ENCODE data around the gene THRB. TPM values are rescaled to one million over a fixed set of nuclear protein-coding genes. Genes with fewer than 3 reads are reported as not detected.

Gene THRB
- total and polyA plus RNA-seq, 9 of the 15 experiments (the other 6 are each of a cell fraction or from before 2014, with no cell fraction given) = 1.7 to 14.9 (median 6.9) TPM

- ChIA-PET CTCF (ENCODE audit: low intra/inter-chr PET ratio) (no interaction called here), POLR2A (no interaction called here)
- BruUV-seq (replicated peaks) = no TSS peak
- Histone ChIP-seq H3K4me2 (ENCODE audit: insufficient read depth, low read length) (no peak overlapping the region), H3K79me2 (ENCODE audit: control insufficient read depth, insufficient read depth, low read length) (no peaks in the 10 kb centered on the region), H3K9me3 (replicated peaks; ENCODE audit: control insufficient read depth, insufficient read depth, low read depth, low read length) (no peaks in the 10 kb centered on the region), H3K4me1 (replicated peaks in 1 of 2; ENCODE audit: control insufficient read depth in 2 of 2, insufficient read depth in 2 of 2, low read length in 2 of 2) (no peaks in the 10 kb centered on the region), H2AFZ (ENCODE audit: low read depth, low read length) (no peak overlapping the region), H3K9ac (ENCODE audit: insufficient read depth in 1 of 2, low read depth in 2 of 2, low read length in 2 of 2) (no peak overlapping the region), H3K27ac (ENCODE audit: extremely low read depth, low read depth, low read length) (no peak overlapping the region), H3K4me3 (no peak overlapping the region), H4K20me1 (replicated peaks; ENCODE audit: control insufficient read depth, insufficient read depth, low read length) (no peaks in the 10 kb centered on the region), H3K9me1 (ENCODE audit: control insufficient read depth, insufficient read depth, low read length) (no peaks in the 10 kb centered on the region), H3K27me3 (ENCODE audit: control insufficient read depth in 2 of 2, insufficient read depth in 2 of 2, low read length in 2 of 2) (no peaks in the 10 kb centered on the region), H3K36me3 (ENCODE audit: control insufficient read depth, insufficient read depth, low read length) (no peaks in the 10 kb centered on the region)
- ATAC-seq = no peak
- in situ Hi-C loops (cut with MboI) = no loop called here
- DNase-seq (ENCODE audit: extremely low read depth in 1 of 4, low spot score in 3 of 4) = no peak
- intact Hi-C loops (cut with micrococcal nuclease) = no loop called here
- TF ChIP-seq TCFL5 (CRISPR knock-in tag; conservative IDR thresholded peaks at IDR 0.05) (no peak), PRPF4 (IDR thresholded peaks at IDR 0.05; ENCODE audit: insufficient read depth, low read depth, low read length, poor library complexity, severe bottlenecking) (no peak), PRMT5 (CRISPR knock-in tag; IDR thresholded peaks at IDR 0.05) (no peak), C11orf30 (IDR thresholded peaks at IDR 0.05; ENCODE audit: low read depth) (no peak), NCOR1 (IDR thresholded peaks at IDR 0.05) (no peak), ERF (CRISPR knock-in tag; IDR thresholded peaks at IDR 0.05) (no peak), SMAD1 (IDR thresholded peaks at IDR 0.05; ENCODE audit: low read depth, low read length, partially characterized antibody) (no peak), MCM3 (IDR thresholded peaks at IDR 0.05) (no peak), CHCHD3 (CRISPR knock-in tag; IDR thresholded peaks at IDR 0.05) (no peak), NFE2 (IDR thresholded peaks at IDR 0.05; ENCODE audit: low read depth) (no peak), TEAD1 (CRISPR knock-in tag; IDR thresholded peaks at IDR 0.05) (no peak), ZBTB8A (IDR thresholded peaks at IDR 0.05; ENCODE audit: partially characterized antibody) (no peak), FOXP4 (CRISPR knock-in tag; IDR thresholded peaks at IDR 0.05; ENCODE audit: borderline replicate concordance) (no peak), SFPQ (IDR thresholded peaks at IDR 0.05; ENCODE audit: low read depth, low read length) (no peak), PYGO2 (tag; IDR thresholded peaks at IDR 0.05) (no peak), IFI16 (CRISPR knock-in tag; IDR thresholded peaks at IDR 0.05) (no peak), SLC30A9 (CRISPR knock-in tag; IDR thresholded peaks at IDR 0.05) (no peak)
- 6% methylated on average over 4 of the region's 4 CpGs for whole genome bisulfite sequencing (ENCODE audit: insufficient coverage, low coverage, missing lambda C conversion rate)
- FAIRE-seq = no peak
These were observed 302.7 kb downstream of the THRB start for GRCh38 chr3:24191801-24192403.

Measured in K562 (cell line).